Measurements from ENCODE around the gene NEK1.

DNA sequence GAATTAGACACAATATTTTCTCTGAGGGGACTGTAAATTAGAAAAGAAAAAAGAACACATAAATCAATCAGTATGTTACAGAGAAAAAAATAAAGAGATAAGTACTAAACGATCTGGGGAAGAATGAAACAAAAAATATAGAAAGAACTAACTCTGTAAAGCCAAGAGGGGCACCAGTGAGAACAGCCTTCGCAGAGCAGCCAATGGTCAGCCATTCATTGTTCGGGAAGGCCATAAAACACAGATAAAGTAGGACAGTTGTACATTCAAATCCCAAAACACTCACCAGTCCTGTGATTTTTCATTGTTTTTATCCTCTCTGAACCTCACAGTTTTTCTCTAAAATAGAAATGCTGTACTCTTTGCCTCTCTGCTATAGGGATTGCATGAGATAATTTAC is 127.9 kb downstream of the NEK1 start:
- TF ChIP-seq, protein P1, sequence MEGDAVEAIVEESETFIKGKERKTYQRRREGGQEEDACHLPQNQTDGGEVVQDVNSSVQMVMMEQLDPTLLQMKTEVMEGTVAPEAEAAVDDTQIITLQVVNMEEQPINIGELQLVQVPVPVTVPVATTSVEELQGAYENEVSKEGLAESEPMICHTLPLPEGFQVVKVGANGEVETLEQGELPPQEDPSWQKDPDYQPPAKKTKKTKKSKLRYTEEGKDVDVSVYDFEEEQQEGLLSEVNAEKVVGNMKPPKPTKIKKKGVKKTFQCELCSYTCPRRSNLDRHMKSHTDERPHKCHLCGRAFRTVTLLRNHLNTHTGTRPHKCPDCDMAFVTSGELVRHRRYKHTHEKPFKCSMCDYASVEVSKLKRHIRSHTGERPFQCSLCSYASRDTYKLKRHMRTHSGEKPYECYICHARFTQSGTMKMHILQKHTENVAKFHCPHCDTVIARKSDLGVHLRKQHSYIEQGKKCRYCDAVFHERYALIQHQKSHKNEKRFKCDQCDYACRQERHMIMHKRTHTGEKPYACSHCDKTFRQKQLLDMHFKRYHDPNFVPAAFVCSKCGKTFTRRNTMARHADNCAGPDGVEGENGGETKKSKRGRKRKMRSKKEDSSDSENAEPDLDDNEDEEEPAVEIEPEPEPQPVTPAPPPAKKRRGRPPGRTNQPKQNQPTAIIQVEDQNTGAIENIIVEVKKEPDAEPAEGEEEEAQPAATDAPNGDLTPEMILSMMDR (IDR thresholded peaks at IDR 0.05; ENCODE audit: low read depth, low read length): no peak
- no peak for TF ChIP-seq EZH2phosphoT487 (IDR thresholded peaks at IDR 0.05; ENCODE audit: low read depth)
